ENCODE data around the gene ABCB9.

GRCh38 chr12:123013185-123014095 is 47.2 kb upstream of the ABCB9 start:
- TF ChIP-seq, protein P1, sequence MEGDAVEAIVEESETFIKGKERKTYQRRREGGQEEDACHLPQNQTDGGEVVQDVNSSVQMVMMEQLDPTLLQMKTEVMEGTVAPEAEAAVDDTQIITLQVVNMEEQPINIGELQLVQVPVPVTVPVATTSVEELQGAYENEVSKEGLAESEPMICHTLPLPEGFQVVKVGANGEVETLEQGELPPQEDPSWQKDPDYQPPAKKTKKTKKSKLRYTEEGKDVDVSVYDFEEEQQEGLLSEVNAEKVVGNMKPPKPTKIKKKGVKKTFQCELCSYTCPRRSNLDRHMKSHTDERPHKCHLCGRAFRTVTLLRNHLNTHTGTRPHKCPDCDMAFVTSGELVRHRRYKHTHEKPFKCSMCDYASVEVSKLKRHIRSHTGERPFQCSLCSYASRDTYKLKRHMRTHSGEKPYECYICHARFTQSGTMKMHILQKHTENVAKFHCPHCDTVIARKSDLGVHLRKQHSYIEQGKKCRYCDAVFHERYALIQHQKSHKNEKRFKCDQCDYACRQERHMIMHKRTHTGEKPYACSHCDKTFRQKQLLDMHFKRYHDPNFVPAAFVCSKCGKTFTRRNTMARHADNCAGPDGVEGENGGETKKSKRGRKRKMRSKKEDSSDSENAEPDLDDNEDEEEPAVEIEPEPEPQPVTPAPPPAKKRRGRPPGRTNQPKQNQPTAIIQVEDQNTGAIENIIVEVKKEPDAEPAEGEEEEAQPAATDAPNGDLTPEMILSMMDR (IDR thresholded peaks at IDR 0.05), result no peak
- no peak for TF ChIP-seq ZFX (IDR thresholded peaks at IDR 0.05; ENCODE audit: borderline replicate concordance)
